Testis (tissue), 2 donors: ENCODE measurements around the gene PLCL2.

ENCODE experiments used
- CTCF ChIP-seq, 3 experiments: fragments of 450-650 bp in 2 of 3; fragments of 200-600 bp in 1 of 3; sonication (generic) in 1 of 3; IDR thresholded peaks; one replicate each; pipeline ENCODE4 v1.5.1; 2016 to 2019; ENCODE audit warnings: antibody characterized with exemption in 3 of 3, mild to moderate bottlenecking in 2 of 3, moderate library complexity in 1 of 3
- POLR2A ChIP-seq: fragments of 450-650 bp; IDR thresholded peaks from one replicate; pipeline ENCODE4 v1.6.1; 2017; ENCODE audit warnings: antibody characterized with exemption, mild to moderate bottlenecking, moderate library complexity

DNA sequence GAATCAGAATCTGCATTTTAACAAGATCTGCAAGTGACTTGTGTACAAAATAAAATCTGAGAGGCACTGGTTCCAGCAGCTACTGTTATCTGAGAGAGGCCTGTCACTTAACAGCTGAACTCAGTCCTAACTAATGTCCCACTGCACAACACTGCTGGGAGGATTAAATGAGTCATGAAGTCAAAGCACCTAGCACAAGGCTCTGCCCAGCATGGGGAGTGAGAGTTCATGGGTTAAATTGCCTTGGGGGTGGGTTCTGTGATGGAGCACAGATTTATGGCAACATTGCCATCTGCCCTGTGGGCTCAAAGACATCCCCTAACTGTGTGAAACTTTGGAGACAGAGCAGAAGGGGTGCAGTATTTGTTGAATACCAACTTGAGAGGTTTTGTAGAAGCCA lies 250.9 kb downstream of the PLCL2 start:
- TF ChIP-seq CTCF (IDR thresholded peaks at IDR 0.05), result no peak
- no peak for TF ChIP-seq POLR2A
